Dendritic cell treated with granulocyte-macrophage colony-stimulating factor and Interleukin-4, amounts not matched to agents 40 ng/mL and 50 ng/mL, for 4 days (primary cell): ENCODE data around the gene HGF.

Source experiments
- H3K27ac Mint-ChIP-seq: one replicate; pipeline ENCODE4 v1.8.0; 2022; ENCODE audit warnings: mild to moderate bottlenecking, mixed read lengths
- H3K27me3 Mint-ChIP-seq: one replicate; pipeline ENCODE4 v1.8.0; 2022; ENCODE audit warnings: mild to moderate bottlenecking, mixed read lengths
- H3K36me3 Mint-ChIP-seq: one replicate; pipeline ENCODE4 v1.8.0; 2022; ENCODE audit warnings: low read depth, mixed read lengths
- H3K4me1 Mint-ChIP-seq: one replicate; pipeline ENCODE4 v1.8.0; 2022; ENCODE audit warnings: low read depth, mixed read lengths
- H3K4me3 Mint-ChIP-seq: one replicate; pipeline ENCODE4 v1.8.0; 2022; ENCODE audit warnings: mild to moderate bottlenecking, moderate library complexity, mixed read lengths
- H3K9me3 Mint-ChIP-seq: one replicate; pipeline ENCODE4 v1.8.0; 2022; ENCODE audit warnings: mixed read lengths
- intact Hi-C: fragments of 100-400 bp; cut with micrococcal nuclease; formaldehyde crosslinking; loops from one replicate; pipeline ENCODE4 v1.15.0; 2022

Gene HGF

DNA sequence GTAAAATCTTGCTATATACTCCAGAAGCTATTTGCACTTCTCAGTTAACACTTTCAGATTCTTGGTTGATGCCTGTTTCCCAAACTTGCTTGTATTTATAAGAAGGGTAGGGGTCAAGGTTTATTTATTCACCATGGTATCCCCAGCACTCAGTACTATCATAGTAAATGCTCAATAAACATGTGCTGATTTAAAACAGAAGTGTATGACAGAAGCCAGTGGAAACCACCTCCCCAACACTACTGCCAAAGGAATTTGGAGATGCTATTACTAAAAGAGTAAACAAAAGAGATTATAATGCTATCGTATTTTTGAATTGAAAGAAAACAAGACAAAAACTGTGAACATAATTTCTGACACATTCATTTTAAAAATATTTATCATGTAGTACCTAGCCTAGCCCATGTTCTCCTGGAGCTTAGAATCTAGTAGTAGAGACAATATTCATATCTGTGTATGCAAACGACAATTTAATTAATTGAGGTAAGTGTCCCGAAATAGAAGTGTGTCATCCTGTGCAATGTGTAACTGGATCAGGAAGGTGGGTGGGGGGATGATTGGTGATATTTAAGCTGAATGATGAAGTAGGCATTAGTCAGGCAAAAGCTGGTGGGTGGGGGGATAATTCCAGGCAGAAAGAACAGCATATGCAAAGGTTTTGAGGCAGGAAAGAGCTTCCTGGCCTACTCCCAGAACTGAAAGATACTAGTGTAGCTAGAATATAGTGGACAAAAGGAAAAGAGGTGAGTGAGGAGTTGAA lies 77.5 kb downstream of the HGF start:
- Mint-ChIP-seq H3K27ac (no peak overlapping the region), H3K9me3 (peaks cover 6% of the 10 kb centered on the region), H3K4me1 (peaks cover 7% of the 10 kb centered on the region), H3K36me3 (no peaks in the 10 kb centered on the region), H3K27me3 (no peaks in the 10 kb centered on the region), H3K4me3 (no peak overlapping the region)
- intact Hi-C loops, result no loop called here

DNA sequence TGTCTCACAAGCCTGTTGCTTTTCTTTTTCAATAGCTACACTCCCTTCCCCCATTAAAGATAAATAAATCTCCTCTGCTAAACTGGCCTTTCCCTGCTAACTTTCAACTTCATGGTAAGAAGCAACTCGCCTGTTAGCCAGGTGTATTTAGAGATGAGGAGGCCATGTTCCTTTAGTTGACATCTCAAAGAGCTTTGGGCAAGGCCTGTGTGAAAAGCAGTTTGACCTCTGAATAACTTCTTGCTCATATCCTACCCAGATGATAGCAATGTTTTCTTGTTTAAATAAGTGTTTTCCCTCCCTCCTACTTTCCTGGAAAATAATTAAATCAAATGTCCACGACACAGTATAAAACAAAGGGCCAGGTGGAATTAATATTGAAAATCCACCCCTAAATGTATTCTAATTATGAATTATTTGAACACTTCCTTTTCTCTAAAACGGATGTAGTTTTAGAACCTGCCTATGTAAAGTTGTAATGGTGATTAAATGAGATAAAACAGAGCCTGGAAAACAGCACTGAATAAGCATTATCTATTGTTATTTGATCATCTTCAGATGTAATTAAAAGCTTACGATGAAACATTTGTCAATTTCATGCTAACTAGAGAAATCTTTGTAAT lies 78.5 kb downstream of the HGF start:
- H3K27ac Mint-ChIP-seq, result no peak overlapping the region
- peaks cover 6% of the 10 kb centered on the region for H3K9me3 Mint-ChIP-seq
- intact Hi-C loops, result no loop called here
- no peak overlapping the region for H3K4me3 Mint-ChIP-seq
- peaks cover 7% of the 10 kb centered on the region for H3K4me1 Mint-ChIP-seq
- no peaks in the 10 kb centered on the region for H3K27me3 Mint-ChIP-seq
- no peaks in the 10 kb centered on the region for H3K36me3 Mint-ChIP-seq

DNA sequence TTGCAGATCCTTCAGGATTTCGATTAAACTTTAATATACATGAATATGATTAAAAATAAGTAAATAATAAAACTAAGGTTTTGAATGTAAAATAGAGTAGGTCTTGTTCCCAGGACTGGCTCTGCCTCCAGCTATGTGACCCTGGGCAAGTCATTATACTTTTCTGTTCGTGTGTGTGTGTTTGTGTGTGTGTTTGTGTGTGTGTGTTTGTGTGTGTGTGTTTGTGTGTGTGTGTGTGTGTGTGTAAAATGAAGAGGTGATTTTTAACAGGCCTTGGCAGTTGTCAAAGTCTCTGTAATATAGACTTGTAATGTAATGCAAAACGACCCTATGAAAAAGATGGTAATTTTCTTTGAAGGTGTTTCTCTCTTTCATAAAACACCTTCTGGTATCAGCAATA lies 79.2 kb downstream of the HGF start:
- no peak overlapping the region for H3K27ac Mint-ChIP-seq
- H3K4me1 Mint-ChIP-seq, result peaks cover 7% of the 10 kb centered on the region
- H3K4me3 Mint-ChIP-seq, result no peak overlapping the region
- H3K9me3 Mint-ChIP-seq, result peaks cover 6% of the 10 kb centered on the region
- no peaks in the 10 kb centered on the region for H3K36me3 Mint-ChIP-seq
- no peaks in the 10 kb centered on the region for H3K27me3 Mint-ChIP-seq
- intact Hi-C loops, result no loop called here

DNA sequence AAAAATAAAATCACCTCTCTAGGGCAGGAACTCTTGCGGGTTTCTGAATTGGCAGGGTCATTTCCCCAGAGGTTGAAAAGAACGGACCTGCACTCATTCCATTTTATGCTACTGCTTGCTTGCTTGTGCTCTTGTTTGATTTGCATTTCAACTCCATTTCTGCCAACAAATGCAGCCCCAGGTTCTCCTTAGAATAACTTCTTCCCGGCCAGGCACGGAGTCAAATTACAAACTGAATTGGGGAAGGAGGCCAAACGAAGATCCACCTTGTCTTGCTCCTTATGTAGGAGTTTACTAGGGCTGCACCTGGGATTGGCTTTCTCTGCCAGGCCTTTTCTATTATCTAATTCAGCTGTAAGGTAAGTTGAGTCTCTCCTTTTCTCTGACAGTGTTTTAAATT lies 79.6 kb downstream of the HGF start:
- intact Hi-C loops, result no loop called here
- Mint-ChIP-seq H3K36me3 (no peaks in the 10 kb centered on the region), H3K4me1 (peaks cover 8% of the 10 kb centered on the region)

DNA sequence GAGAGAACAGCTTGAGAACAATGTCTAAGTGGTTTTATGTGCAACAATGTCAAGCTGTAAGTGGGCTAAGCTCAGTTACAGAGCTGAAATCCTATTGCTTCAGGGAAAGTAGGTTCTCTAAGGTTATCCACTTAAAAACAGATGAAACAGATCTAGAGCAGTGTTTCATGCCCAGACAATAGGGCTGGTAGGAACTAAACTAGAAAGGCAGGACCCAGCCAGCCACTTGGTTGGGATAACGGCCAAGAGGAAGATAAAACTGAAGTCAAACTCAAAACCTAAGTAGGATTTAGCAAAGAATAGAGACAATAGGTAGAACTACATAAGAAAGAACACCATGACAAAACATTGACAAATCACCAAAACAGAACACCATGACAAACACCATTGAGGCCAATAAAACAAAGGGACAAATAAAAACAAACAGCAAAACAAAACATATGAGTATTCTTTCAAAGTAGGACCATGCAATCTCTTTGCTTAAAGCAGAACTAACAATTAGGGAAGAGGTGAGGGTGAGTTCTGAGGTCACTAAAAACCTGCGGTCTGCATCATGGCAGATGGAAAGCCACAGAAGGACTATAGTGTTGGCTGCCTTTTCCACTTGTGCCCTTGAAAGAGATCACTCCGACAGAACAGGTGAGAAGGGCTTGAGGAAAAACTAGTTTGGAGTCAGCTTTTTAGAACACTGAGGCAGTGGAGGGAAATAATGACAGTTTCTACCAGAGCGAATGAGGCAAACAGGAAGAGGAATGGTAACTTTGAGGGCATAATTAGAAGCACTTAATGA lies 81.0 kb downstream of the HGF start:
- intact Hi-C loops, result no loop called here
- Mint-ChIP-seq H3K9me3 (peaks cover 6% of the 10 kb centered on the region), H3K4me3 (no peak overlapping the region)

More for the DNA sequence above, 79.6 kb downstream of the HGF start:
- H3K4me3 Mint-ChIP-seq, result no peak overlapping the region
- peaks cover 6% of the 10 kb centered on the region for H3K9me3 Mint-ChIP-seq
- H3K27me3 Mint-ChIP-seq, result no peaks in the 10 kb centered on the region
- H3K27ac Mint-ChIP-seq, result no peak overlapping the region

DNA sequence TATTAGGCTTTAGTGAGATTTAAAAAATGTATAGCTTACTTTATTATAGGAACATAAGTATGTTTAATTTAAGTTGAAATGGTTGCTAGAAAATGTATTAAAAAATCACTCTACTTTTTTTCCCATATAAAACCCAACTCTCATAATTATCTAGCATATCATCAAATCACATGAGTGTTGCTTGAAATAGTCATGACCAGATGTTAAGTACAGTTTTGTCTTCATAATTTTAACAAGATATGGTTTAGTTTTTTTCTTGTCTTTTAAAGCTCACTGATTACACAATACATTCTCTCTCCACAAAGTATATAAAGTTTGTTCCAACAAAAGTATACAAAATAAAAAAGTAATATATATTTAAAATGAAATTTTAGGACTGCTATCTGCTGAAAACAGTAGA lies 82.8 kb downstream of the HGF start:
- Mint-ChIP-seq H3K9me3 (peaks cover 6% of the 10 kb centered on the region), H3K4me1 (peaks cover 12% of the 10 kb centered on the region), H3K36me3 (no peaks in the 10 kb centered on the region), H3K27me3 (no peaks in the 10 kb centered on the region), H3K4me3 (no peak overlapping the region), H3K27ac (no peak overlapping the region)
- intact Hi-C loops, result no loop called here

More for the DNA sequence above, 81.0 kb downstream of the HGF start:
- Mint-ChIP-seq H3K27ac (no peak overlapping the region), H3K4me1 (peaks cover 12% of the 10 kb centered on the region), H3K27me3 (no peaks in the 10 kb centered on the region), H3K36me3 (no peaks in the 10 kb centered on the region)

GRCh38 chr7:81685270-81685868 lies 84.5 kb downstream of the HGF start:
- intact Hi-C loops, result no loop called here
- no peak overlapping the region for H3K27ac Mint-ChIP-seq
- H3K4me3 Mint-ChIP-seq, result no peak overlapping the region
- no peaks in the 10 kb centered on the region for H3K27me3 Mint-ChIP-seq
- peaks cover 12% of the 10 kb centered on the region for H3K4me1 Mint-ChIP-seq
- no peaks in the 10 kb centered on the region for H3K36me3 Mint-ChIP-seq
- H3K9me3 Mint-ChIP-seq, result peaks cover 6% of the 10 kb centered on the region

DNA sequence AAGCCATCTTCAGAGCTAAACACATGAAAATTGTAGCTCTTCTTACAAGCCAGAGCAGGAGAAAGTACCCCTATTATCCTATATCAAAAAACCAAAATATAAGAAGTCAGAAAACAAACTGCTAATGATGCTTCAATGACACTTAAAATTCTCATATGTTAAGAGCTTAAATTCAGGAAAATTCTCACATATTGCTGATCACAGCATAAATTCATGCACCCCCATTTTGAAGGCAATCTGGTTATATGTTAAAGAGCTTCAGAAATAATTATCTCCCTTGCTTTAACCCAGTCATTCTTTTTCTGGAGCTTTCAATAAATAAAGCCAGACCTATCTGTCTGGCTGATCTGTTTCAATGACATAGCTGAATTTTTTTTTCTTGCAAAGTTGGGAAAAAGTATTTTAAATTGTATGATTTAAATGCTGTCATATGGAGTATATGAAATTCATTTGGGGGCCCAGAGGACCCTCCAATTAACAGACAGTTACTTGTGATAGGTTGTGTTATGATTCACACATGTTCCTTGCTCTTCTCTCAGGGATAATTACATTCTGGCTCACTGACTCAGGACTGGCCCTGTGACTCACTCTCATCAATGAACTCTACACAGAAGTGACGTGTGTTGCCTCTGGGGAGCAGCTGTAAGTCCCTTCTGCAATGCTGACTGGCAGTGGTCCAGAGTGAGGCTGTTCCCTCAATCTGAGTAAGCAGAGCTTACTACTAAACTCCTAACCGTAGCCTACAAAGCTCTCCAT lies 85.2 kb downstream of the HGF start:
- Mint-ChIP-seq H3K4me1 (peaks cover 12% of the 10 kb centered on the region), H3K36me3 (no peaks in the 10 kb centered on the region), H3K27ac (no peak overlapping the region), H3K9me3 (peaks cover 6% of the 10 kb centered on the region), H3K27me3 (no peaks in the 10 kb centered on the region), H3K4me3 (no peak overlapping the region)
- intact Hi-C loops, result no loop called here

- Mint-ChIP-seq H3K27me3 (no peaks in the 10 kb centered on the region), H3K36me3 (no peaks in the 10 kb centered on the region), H3K4me3 (no peak overlapping the region), H3K4me1 (peaks cover 11% of the 10 kb centered on the region), H3K27ac (no peak overlapping the region), H3K9me3 (peaks cover 4% of the 10 kb centered on the region)
- intact Hi-C loops, result no loop called here
Observed at GRCh38 chr7:81684033-81684432, 85.8 kb downstream of the HGF start.

DNA sequence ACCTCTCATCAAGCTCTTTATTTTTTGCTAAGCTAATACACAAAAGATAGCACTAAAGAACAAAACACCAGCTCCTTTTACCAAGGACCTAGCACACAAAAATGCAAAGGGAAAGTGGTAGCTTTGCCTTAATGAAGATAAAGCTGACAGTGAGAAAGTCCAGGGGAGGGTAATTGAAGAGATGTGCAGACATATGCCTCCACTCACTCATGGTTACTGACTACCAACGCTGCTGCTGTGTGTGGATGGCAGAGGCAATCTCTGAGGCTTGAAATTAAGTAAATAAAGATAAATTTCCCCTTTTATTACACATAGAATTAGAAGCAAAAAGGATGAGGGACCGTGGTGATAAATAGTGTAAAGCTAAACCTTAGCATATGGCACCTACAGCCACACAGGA lies 87.0 kb downstream of the HGF start:
- intact Hi-C loops, result no loop called here
- Mint-ChIP-seq H3K36me3 (no peaks in the 10 kb centered on the region), H3K27ac (no peak overlapping the region), H3K27me3 (no peaks in the 10 kb centered on the region), H3K4me3 (no peak overlapping the region), H3K4me1 (peaks cover 6% of the 10 kb centered on the region), H3K9me3 (no peaks in the 10 kb centered on the region)

GRCh38 chr7:81680120-81680519 lies 89.7 kb downstream of the HGF start:
- Mint-ChIP-seq H3K27ac (no peak overlapping the region), H3K9me3 (no peaks in the 10 kb centered on the region), H3K4me3 (no peak overlapping the region), H3K4me1 (peaks cover 18% of the 10 kb centered on the region), H3K36me3 (no peaks in the 10 kb centered on the region), H3K27me3 (no peaks in the 10 kb centered on the region)
- intact Hi-C loops, result no loop called here

DNA sequence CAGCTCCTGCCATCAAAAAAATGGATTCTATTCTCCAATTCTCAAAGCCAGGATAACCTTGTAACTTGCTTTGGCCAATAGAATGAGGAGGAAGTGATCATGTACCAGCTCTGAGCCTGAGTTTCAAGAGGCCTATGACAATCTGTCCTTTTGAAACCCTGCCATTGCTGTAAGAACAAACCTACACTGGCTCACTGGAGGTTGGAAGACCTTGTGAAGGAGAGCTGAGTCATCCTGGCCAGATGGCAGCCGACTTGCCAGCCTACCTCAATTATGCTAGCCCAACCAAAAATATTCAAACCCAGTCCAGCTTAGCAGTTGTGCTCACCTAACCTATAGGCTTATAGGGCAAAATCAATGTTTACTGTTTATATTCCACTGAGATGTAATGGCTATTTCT lies 93.0 kb downstream of the HGF start:
- Mint-ChIP-seq H3K27ac (no peak overlapping the region), H3K36me3 (no peaks in the 10 kb centered on the region), H3K4me1 (peaks cover 21% of the 10 kb centered on the region), H3K4me3 (no peak overlapping the region), H3K27me3 (no peaks in the 10 kb centered on the region), H3K9me3 (no peaks in the 10 kb centered on the region)
- intact Hi-C loops, result no loop called here

DNA sequence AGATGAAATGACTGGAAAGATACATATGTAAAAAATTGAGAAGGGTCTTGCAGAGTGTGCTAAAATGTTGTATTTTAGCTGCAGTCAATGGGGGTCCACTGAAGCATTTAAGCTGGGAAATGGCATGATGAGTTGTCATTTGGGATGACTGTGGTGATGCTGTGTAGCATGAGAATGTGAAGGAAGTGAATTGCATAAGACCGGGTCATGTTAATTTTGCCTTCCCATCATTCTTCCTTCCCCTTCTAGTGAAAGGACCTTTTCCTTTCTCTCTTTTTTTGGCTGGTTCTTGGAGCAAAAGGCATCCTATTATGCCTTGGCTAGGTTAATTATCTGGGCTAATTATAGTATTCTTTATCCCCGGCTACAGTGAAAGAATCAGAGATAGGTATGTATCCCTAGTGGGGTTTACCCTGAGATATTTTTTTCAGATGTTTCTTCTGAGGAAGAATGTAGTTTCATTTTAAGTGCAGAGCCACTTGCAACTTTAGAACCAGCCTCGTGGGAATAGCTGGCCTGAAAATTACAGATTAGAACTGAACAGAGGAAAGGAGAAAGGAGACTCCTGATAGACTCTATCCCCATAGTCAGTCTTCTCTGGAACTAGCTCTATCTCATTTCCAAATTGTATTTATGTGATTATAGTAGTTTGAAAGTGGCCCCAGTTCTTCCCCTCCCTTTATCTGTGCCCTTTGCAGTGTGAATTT lies 93.6 kb downstream of the HGF start:
- Mint-ChIP-seq H3K36me3 (no peaks in the 10 kb centered on the region), H3K9me3 (no peaks in the 10 kb centered on the region), H3K4me1 (peaks cover 21% of the 10 kb centered on the region), H3K4me3 (no peak overlapping the region), H3K27ac (no peak overlapping the region), H3K27me3 (no peaks in the 10 kb centered on the region)
- intact Hi-C loops, result no loop called here
